ENCODE results near the gene TEX54. TPM values are rescaled to one million over a fixed set of nuclear protein-coding genes. Genes with fewer than 3 reads are reported as not detected.
"Not testable (repeated sequence)": the region's sequence is repeated elsewhere in the genome, so short reads cannot be mapped to it uniquely, and the experiment has no call there.

Gene TEX54
- total RNA-seq, 1 experiment from 2014 or later = not detected

DNA sequence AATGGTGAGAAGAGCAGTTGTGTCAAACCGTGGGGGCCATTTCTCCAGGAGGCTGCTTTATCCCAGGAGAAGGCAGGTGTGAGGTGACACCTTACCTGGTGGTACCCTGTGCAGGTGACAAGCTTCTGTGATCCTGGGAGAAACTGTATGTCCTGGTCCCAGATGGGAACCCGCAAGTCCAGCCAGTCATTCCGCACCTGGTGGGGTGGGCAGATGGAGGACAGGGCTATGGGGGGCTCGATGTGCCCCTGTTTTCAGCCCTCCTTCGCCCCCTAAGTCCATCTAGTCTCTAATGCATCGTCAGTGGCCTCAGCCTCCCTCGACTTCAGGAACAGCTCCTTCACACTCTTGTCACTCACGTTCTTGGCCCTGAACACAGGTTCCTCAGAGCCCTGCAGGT, 2.7 kb upstream of the TEX54 start:
- no peak for DNase-seq (ENCODE audit: low read depth)

DNA sequence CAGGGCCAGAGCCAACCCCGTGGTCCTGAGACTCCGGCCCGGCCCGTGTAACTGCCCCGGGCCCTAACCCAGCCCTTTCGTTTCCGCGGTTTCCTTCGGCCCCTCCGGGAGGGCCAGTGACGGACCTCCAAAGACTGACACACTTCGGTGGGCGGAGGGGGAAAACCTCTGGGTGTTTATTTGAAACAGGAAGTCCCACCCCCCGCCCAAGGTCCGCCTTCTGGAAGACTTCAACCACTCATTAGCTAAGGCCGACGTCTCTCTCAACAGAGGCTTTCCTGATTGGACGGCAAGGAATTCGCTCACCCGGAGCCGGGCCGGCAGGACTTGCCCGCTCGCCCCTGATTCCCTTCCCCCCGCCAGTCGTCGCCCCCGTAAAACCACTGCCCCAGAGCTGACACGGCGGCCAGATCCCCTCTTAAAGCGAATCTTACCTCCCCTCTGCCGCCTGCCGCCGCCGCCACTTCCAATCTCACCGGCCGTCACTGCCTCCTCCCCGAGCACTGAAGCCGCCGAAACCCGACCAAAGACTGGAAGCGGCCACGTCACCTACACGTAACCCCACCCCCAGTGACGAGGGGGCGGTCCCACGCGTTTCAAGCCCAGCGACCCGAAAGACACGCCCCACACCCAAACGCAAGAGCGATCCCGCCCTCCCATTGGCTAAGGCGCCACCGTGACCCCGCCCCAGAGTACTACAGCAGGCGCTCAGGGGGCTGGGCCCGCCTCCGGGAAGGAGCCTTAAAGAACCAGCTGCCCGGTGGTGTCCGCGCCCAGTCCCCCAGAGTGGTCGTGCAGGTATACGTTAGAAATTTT, 913 bp downstream of the TEX54 start, which contains the start of gene STX5:
TSS of gene STX5 (minus strand) at position 532 of the 816 bp plus-strand sequence. CDS start 808 bp downstream, outside the sequence.
- DNase-seq (ENCODE audit: low read depth) = peak; percentile 99

DNA sequence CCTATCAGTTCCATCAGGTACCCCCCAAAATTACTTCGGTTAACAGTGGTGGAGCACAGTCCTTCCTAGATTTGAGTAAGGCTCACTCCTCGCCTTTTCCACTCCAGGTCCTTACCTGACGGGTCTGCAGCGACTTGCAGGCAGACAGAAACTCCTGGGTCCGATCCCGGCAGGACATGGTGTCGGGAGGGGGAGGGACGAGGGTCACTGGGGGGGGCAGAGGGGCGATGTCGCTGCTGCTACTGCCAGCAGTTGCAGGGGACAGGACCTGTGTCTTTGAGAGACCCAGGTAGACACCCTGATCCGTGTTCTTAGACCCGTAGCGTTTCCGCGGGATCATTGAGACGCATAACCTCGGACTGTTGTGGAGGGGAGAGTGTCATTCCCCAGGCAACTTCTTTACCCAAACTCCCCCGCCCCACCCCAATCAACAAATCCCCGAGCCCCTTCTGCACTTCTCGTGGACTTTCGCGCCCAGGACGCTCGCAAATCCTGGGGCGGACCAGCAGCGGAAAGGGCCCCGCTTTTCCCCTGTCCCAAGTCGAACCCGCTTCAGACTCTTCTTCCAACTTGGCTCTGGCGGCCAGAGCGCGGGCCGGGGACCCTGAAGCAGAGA, 1.6 kb downstream of the TEX54 start:
- DNase-seq (ENCODE audit: low read depth) = no peak

GRCh38 chr11:62828130-62828529, 4.5 kb downstream of the TEX54 start:
- DNase-seq (ENCODE audit: low read depth) = not testable (repeated sequence)

GRCh38 chr11:62823677-62824076, 9.0 kb downstream of the TEX54 start:
- DNase-seq (ENCODE audit: low read depth) = no peak

DNA sequence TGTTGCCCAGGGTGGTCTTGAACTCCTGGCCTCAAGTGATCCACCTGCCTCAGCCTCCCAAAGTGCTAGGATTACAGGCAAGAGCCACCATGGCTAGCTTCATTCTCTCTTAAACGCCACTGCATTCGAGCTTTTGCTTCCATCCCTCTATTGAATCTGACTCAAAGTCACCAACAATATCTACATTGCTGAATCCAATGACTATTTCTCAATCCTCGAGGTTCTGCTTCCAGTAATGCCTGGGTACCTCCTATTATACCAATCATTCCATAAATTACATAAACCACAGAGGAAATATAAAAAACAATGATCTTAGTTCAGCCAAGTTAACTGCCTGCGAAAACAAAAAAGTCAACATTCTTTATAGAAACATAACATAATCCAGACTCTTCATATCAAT, 15.5 kb downstream of the TEX54 start:
- no peak for DNase-seq (ENCODE audit: low read depth)

DNA sequence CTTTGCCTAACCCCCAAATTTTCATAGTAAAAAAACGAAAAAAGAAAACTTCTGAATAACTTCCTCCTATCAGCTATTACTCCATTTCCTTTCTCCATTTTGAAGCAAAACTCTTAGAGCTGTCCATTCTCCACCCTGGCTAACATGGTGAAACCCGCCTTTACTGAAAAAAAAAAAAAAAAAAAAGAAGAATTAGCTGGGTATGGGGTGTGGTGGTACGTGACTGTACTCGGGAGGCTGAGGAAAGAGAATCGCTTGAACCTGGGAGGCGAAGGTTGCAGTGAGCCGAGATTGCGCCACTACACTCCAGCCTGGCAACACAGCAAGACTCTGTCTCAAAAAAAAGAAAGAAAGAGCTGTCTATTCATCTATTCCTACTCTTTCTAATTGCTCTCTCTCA, 16.1 kb downstream of the TEX54 start:
- no peak for DNase-seq (ENCODE audit: low read depth)

DNA sequence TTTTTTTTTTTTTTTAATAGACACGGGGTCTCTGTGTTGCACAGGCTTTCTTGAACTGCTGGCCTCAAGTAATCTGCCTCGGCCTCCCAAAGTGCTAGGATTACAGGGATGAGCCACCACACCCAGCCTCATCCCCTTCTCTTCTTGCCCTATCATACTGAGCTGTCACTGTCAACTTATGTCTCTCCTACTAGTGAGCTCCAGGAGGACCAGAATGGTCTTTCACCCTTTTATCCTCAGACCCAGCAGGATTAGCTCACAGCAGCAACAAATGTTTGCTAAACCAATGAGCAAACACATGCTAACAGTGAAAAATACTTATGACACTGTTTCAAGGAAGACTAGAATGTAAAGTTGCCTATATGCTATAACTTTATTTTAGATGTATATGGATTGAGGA, 21.0 kb downstream of the TEX54 start:
- no peak for DNase-seq (ENCODE audit: low read depth)

DNA sequence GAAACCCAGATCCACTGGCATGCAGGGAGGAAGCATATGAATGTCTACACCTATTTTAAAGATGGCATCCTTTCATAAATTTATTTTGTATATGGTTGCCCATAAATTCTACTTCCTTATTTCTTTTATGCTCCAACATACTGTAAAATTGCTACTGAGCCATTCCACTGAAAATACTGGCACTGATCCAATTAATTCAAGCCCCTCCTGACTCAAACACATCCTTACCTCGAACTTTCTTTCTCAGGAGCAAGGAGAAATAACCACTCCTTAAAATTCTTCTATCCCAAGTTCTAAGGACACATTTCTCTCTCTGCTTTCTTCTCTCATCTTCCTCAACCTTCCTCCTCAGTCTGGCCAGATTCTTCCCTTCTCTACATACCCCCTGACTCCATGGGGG, 21.9 kb downstream of the TEX54 start:
- DNase-seq (ENCODE audit: low read depth) = no peak

DNA sequence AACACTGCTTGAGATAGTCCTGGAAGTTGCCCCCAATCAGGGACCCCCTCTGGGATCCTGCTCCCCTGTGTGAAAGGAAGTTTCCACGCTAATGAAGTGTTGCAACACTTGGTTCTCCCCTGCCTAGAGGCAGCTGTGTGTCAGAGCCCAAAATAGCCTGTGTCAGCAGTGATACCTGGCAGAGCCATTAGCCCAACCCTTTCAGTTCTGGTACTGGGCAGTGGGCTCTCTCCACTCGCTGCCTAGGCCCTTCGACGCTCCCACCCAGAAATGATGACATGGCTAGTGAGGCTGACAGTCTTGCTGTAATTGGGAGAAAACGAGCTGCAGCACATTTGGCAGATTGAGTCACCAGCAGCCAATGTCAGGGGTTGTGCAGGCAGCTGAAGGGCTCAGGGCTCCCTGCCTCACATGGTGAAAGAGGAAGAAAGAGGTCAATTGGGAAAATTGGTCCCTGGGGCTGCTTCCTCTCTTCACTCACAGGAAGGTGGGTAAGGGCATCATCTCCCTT, 26.0 kb downstream of the TEX54 start:
- DNase-seq (ENCODE audit: low read depth) = no peak

GRCh38 chr11:62805961-62806441, 26.6 kb downstream of the TEX54 start:
- DNase-seq (ENCODE audit: low read depth) = peak; percentile 25

DNA sequence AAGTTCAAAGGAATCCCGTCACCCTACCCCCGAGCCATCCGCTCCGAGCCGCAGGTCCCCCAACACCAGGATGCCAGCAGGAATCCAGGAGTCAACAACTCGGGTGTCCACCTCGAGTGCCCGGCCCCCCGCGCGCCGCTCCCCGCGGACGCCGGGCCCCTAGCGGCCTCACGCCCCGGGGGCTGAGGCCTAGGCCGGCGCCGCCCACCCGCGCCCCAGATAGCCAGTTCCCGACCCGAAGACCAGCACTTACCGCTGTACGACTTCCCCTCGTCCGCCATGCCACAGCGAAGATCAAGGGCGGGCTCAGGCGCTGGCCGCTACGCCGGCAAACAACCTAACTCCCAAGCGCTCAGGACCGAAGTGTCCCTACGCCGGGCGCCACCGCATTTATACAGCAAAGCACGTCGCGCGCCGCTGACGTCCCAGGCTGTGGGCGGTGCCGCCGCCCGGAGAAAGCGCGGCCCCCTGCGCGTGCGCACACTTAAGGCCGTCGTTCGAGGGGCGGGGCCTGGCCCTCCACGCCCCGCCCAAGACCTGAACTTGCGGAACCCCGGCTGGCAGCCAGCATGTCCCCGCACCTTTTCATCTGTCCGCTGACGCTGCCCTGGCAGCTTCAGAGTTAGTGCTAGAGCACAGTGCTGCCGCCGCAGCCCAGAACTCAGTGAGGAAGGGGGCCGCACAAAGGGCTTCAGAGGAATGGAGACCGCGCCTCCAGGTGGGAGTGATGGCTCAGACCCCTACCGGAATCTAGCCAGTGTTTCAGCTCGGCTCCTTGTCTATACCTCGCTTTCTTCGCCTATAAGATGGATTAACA, 27.4 kb downstream of the TEX54 start, which contains the start of gene NXF1:
TSS of gene NXF1 (minus strand) at position 365 of the 817 bp plus-strand sequence. CDS start at position 281, 84 bp downstream.
- DNase-seq (ENCODE audit: low read depth) = peak; percentile 96

DNA sequence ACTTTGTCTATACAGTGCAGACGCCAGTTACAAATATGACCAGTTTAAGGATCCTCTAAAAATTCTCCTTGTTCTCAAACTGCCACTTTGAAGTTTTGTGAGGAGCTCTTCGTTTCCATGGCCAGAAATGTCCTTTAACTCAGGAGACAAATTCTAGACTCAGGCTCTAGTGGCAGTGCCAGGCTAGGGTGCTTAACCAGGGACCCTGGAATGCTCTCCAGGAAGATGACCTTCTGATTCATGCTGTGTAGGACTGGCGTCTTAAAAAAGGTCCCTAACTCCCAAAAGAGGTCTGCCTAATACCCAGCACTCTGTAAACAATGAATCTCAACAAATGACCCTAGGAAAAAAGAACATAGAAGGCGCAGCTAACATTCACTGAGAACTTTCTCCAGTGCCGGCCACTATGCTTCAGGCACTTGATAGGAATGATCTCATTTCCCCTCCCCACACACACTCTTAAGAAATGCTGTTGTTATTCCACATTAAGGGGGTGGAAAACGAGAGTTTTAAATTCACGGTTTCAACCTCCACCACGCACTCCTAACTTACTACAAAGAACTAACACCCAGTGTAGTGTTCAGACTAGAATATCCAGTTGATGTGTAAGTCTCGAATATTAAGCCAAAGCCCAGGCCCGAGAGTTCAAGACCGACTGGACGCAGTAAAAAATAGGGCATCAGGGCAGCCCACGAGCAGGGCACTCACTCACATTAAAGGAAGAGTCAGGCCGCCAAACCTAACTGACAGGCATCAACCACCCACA, 28.1 kb downstream of the TEX54 start:
- DNase-seq (ENCODE audit: low read depth) = peak; percentile 22

DNA sequence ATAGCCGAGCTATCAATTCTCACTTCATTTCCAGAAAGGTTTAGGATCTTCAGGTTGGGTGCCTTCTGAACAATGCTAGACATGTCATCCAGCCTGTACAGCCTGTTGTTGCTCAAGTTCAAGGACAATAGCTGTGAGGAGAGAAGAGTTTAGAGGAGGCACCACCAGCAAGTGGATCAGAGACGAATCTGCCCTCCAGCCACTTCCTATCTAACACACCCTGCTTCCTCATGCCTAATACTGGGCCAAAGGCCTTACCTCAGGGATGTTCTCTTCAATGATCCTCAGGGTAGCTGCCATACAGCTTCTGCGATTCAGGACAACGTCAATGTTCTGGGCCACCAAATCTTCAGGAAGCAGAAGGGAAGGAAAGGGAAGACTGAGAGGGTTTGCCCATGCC, 31.6 kb downstream of the TEX54 start:
- DNase-seq (ENCODE audit: low read depth) = no peak

- DNase-seq (ENCODE audit: low read depth) = no peak
Measured at GRCh38 chr11:62799486-62799885, 33.2 kb downstream of the TEX54 start.

- no peak for DNase-seq (ENCODE audit: low read depth)
Measured at GRCh38 chr11:62796281-62796680, 36.4 kb downstream of the TEX54 start.

DNA sequence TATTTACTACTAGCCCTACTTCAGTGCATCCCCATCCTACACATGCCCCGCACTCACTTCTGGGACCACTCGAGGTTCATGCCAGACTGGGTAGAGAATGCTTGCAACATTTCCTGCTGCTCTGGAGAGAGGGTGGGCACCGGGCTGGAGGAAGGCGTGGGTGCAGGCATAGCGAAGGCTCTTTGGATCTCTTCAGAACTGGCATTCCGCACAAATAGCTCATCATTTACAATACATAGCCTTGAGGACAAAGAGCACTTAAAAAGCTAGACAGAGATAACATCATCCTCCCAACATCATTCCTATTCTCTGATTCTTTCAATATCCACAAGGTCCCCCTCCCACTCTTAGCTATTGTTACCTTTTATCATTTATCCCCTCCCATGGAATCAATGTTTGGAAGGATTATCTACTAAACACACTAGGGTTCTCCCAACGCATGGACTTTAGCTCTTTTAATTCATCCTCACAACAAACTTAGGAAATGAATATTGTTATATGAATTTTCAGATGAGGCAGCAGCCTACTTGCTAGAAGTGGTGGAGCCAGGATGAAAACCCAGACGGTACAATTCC, 38.4 kb downstream of the TEX54 start:
- no peak for DNase-seq (ENCODE audit: low read depth)

DNA sequence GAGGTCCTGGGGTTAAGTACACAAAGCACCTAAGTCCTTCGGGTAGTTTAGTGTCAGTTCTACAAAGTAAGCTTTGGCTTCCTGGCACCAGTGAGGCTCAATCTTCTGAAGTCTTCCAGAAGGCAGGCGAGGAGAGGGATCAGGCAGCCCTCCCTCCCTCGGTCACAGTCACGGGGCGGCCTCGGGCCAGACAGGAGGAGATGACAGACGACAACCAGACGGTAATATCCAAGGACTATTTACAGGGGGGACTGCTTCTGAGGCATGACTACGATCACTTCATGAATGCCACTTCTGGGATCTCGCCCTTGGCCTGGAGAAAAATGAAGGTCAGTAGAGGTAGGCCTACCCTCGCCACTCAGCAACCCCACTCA, 40.5 kb downstream of the TEX54 start:
- no peak for DNase-seq (ENCODE audit: low read depth)

- DNase-seq (ENCODE audit: low read depth) = peak; percentile 88
Measured at GRCh38 chr11:62791501-62792201, 41.0 kb downstream of the TEX54 start, which contains the start of gene TMEM223. Gene TMEM223, minus strand, starts transcription at chr11:62792006. Its CDS starts 12 bp downstream, at chr11:62791994.

DNA sequence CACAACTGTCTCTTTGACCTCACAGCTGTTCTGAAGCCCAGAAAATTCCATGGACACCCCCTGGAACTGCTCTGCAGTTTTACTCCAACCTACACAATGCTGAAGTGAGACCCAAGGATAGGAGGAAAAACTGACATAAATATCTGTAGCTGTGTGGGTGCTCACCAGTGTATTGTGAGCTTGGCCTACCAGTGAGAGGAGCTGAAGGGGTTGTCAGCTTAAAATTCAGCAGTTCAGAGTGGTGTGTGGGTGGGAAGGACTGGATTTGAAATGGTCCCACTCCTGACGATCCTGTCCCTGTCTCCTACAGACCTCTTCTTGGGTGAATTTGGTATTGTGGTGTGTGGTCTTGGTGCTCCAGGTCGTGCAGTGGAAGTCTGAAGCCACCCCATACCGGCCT, 43.1 kb downstream of the TEX54 start:
- no peak for DNase-seq (ENCODE audit: low read depth)
